Stimulated activated CD8-positive, alpha-beta memory T cell treated with anti-CD3 and anti-CD28 coated beads, Interleukin-2, amount 100 ng/mL, for 1 hour (primary cell): ENCODE results near the gene MEF2C.

ENCODE experiments used
- DNase-seq, 2 donors: peaks; one replicate each; pipeline ENCODE4 v3.0.0-alpha.2; 2020; ENCODE audit warnings: low read depth in 2 of 2

Gene MEF2C

DNA sequence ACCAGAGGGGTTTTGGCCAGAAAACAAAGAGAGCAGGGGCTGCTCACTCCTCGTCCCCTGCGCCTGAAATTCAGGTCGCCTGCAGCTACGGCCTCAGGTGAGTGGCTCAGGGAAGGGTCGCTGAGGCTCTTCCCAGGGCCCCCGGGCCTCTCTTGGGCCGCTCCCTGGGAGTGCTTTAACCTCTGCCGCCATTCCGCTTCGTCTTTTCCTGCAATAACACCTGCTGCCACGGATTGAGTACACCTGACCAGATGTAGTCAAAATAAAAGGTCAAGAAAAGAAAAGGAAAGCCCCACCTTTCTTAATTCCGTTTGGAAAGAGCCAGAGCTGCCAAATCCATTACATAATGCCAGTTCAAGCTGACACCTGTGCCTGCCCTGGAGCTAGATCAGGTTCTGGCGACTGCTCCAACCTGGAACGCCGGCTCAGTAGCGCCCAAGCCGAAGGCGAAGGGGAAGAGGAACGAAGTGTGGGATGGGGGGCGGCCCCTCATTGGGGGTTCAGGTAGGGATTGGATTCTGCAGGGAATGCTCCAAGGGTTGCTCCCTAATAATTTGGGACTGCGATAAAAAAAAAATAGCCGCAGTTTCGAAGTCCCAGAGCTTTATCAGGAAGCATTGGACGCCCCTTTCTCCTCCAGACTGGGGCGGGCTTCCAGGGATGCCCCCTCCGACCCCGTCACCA lies 193.9 kb downstream of the MEF2C start:
- DNase-seq: no peak

DNA sequence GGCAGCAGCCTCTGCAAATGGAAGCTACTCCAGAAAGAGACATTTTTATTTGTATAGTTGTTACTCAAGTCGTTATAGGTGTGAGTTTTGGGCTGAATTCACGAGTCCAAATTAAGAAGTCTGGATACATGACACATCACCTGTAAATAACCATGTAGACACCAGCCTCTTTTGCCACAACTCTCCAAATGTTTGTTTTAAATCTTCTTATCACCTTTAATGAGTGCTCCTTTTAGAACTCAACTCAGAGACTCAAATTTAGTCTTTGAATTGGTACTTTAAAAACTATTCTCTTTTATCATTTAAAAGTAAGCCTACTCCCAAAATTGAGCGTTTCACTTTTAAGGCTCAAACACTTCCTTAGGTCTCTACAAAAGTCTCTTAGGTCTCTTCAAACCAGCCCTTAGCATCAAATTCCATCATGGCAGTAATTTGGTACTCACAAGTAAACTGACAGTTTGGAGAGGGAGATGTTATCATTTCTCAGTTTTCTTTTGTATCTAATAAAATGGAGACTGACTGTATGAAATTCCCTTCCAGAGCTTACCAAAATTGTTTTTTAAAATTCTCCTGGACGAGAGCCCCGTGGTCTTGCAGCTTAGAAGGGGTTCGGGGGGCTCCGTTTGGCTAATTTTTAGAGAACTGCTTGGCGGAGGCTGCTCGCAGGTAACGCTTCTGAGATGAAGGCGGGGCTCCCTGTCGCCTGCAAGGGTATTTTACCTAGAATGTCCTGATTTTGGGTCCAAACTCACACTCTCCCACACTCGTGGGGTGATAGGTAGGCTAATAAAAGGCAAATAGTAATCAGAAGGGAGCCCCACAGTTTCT lies 194.6 kb downstream of the MEF2C start:
- no peak for DNase-seq

DNA sequence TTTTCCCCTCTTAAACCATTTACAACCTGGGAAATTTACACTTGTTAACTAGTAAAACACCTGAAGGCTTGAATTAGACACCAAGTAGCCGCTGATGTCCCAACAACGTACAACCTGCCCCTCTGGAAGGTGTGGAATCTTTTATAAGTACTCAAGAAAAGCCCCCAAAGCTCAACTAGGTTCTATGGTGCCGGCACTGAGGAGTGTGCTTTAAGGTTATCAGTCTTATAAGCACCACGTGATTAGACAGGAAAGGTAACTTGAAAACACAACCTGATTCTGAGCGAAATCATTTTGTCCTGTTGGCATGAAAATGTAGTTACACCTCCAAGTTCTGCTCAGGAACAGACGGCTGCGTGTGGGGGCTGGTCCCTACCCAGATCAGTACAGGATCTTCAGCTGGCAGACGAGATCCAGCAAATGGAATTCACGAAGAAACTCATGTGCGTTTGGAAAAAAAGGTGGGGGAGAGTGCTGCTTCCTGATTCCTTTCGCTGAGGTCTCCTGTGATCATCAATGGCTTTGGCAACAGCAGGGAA lies 195.5 kb downstream of the MEF2C start:
- DNase-seq: no peak

DNA sequence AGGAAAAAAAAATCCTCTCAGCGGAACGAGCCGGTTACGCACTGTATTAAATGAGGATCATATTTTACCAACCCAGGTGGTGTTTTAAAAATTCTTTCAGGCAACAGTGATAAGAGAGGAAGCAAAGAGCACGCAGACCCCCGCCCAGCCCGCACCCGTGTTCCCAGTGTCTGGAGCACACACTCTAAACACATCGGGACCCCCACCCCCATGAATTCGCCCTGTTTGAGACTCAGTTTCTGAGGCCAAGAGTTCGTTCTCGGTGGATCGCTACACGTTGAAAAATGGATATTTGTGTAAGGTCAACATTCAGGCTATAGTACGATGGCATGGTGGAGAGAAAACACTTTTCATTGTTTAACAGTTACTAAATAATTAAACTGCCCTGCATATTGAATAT lies 196.3 kb downstream of the MEF2C start:
- DNase-seq: no peak

DNA sequence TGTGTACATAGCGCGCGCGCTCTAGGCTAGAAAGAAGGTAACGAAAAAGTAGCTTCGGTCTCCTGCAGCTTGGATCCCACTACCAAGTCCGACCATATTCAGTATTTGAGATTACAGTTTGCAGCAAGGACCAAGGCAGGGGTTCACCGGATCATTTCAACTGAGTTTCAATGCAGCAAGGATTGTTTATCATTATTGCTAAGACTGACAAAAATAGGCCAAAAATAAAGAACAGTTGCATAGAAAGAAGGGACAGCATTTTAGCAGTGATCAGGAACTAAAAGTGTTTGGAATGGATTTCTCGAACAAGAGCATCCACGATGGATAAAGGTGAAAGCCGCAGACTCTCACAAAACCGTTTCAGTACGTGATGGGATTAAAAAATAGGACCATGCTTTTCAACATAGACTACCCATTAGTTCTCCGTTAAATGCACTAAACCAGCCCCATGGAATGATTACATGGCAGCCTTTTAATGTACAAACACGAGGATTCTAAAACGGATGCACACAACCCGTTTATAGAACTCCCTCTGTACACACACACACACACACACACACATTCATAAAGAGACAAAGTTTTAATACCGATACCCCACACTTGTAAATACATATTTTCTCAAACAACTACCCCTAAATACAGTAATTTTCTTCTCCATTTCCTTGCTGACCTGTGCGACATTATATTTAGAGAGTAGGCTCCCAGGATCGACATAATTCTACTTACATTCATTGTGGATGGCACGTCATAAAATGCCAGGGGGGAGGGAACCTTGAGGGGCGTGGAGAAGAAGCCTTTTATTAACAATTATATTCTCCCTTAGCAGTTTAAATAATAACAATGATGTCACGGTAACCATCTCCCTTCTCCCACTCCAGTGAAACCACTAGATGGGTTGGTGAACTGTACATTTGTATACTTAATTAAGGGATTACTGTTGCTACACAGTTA lies 197.1 kb downstream of the MEF2C start:
- no peak for DNase-seq

DNA sequence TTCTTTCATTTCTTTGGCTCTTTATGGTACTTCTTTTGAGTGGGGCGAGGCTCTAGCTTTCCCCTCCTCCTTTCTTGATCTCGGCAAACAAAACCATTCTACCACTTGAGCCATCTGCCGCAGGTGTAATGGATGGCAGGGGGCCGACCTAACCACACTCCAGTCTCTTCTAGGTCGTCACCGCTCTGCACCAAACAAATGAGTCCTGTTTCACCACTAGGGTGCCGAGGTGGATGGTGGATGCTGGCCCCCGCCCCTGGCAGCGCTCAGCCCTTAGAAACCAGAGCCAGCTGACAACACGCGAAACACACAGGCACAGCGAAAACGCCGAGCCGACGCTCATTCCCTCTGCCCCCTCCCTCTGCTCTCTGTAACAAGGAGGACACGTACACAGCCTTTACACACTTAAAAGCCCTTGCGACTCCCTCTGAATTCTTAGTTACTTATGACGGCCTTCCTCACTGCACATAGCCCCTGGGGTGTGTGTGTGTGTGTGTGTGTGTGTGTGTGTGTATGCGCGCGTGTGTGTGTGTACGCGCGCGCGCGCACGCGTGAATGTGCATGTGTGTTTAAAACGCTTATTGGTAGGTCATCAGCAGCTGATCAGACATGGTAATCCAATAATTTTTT lies 199.4 kb downstream of the MEF2C start:
- DNase-seq: no peak

DNA sequence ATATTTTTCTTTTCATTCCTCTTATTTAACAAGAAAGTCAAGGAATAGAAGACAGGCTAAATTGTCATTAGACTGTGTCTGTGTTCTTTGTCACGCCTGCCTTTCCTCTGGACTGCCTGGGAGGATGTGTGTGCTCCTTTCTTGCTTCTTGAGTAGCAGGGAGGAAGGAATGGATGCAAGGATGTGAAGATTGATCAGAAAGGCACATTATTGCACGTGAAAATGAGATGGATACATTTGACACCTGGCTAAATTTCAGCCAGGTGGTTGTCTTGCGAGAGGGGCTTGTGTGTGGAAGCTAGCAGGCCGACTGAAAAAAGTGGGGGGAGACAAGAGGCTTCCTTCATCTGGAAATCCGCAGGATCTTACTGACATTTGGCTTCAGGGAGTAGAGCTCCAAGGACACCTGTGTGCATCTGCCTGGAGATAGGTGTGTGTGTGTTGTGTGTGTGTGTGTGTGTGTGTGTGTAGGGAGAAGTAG lies 200.1 kb downstream of the MEF2C start:
- DNase-seq: no peak

DNA sequence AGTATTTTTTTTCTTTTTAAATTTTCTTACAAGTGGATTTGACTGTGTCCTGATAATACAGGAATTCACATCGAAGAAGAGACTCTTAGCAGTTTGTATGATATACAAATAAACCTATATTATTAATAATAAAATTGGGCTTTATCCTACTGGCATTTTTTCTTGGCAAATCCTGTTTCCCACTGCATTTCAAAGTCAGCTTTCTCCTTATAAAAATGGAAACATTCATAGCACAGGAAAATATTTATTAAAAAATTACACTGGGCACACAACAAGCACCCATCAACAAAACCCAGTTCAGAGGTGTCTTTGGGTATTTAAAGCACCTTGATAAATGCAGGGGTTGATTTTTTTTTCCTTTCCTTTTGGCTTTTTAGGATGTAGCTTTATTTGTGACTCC lies 200.9 kb downstream of the MEF2C start:
- no peak for DNase-seq

DNA sequence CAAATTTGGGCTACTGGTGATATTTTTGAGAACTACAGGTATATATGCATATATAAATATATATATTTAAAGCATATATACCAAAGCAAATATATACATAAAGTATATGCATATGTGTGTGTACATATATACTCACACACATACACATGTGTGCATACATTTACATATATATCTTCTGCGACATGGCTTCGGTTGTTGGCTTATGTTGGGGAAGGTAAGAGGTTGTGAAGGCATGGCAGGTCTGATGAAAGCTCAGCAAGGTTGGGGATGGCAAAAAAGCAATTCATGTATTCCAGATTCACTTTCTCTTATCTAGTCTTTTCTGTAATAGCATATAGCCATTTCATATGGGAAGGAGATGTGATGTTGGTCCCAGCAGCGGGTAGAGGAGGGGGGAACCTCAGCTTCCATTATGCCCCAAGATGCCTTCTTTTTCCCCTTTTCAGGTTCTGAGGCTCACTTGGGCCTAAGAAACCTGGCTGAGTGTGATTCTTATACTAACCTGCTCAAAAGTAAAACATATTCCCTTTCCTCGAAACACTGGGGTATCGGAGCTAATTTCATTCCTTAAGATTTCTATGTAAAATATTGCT lies 201.7 kb downstream of the MEF2C start:
- no peak for DNase-seq

DNA sequence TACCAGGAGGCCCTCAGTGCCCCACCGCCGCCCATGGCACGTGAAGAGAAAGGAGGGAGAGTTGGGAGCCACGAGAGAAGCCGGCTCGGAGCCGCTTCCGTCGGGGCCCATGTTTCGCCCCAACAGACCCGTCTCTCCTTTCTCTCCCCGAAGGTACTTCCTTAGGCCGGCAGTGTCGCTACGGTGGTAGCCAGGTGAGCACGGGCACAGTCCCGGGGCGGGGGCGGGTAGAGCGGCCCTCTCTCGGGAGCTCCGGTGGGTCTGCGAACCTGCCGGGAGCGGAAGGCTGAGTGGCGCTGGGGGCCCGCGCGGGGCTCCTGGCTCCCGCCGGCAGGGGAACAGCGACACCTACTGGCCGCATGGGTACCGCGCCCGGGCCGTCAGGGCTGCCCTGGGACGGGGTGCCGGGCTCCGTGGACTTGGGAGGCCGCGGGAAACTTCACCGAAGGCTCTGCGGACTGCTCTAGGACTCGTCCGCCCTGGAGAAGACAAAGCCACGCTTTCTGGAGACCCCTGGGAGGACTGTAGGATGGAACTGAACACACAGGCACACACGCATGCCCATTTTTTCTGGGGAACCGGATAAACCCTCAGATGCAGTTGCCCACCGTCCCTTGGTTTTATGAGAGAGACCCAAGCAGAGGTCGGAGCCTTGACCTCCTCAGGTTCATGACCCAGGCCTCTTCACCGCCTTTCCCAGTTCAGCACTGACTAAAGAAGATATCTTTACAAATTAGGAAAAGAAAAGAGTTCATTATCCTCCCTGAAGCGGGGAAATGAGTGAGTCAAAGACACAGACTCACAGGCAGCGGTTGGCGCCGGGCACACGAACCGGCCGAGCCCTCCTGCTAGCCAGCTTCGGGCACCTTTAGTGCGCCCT lies 202.5 kb downstream of the MEF2C start:
- peak; percentile 62 to 69 for DNase-seq

DNA sequence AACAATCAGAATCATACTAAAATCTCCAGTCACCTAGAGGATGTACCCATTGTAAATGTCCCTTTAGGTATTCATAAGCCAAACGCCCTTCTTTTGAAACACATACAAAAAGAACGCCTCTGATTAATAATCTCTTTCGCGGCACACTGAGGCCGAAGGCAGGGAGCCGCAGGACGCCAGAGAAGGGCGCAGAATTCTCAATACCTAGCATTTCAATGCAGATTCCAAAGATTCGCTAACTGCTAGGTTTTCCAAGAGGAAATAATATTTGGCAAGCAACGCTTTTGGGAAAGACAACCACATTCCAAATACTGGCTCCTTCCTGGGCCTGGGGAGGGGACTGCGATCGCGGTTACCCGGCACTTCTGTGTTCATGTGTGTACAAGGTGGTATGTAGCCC lies 203.3 kb downstream of the MEF2C start:
- DNase-seq: no peak

DNA sequence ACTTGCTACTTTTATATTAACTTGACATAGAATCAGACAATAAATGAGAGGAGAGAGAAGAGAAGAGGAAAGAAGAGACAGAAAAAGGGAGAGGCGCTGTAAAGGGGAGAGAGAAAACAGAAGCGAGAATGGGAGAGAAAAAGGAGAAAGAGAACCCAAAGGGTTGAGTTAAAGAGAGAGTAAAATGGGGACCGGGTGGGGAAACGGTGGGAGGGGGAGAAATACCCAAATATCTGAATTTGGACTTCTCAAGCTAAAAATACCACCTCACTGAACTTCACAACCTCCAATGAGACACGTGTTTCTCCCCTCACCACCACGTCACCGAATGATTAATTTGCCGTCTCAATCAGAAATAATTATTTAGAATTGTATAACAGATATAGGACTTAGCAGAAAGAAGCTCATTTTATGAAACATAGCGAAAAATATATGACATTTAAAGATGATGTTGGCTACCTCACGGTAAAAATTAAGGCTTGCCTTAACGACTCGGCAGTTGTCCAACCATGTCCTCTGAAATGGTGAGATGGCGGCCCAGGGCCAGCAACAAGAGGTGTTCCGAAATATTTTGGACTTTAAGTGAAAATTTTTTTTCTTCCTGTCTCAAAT lies 204.1 kb downstream of the MEF2C start:
- DNase-seq: no peak

DNA sequence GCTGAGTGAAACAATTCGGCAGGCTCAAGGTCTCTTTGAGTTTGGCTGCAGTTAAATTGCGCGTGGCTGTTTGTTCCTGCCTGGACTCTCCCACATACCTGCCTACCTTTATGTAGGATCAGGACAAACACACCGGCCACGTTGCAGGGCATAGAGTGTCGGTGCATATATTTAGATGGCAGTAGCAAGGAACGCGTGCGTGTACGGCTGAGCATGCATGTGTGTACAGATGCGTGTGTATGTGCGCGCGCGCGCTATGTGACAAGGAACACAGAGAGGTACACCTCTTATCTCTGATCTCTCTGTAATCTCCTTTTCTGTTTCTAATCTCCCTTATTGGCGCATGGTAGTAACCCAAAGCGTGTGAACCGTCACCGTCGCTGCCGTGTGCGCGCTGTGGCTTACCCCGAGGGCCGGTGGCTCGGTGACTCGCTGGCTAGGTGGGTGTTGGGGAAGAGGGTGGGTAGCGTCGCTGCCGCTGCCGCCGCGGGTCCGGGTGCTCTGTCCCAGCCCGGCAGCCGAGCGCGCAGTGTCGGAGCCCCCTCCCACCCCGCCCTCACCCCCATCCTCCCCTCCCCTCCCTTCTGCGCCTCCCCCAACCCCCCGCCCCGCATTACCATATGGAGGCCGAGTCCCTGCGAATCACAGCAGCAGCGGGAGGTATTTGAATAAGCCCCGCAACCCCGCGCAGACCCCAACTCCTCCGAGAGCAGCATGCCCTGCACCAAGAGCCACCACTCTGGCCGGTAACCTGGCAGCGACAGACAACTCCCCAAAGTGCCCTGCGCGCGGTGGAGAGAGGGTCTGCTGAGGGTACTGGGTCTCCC lies 204.8 kb downstream of the MEF2C start:
- DNase-seq: no peak

DNA sequence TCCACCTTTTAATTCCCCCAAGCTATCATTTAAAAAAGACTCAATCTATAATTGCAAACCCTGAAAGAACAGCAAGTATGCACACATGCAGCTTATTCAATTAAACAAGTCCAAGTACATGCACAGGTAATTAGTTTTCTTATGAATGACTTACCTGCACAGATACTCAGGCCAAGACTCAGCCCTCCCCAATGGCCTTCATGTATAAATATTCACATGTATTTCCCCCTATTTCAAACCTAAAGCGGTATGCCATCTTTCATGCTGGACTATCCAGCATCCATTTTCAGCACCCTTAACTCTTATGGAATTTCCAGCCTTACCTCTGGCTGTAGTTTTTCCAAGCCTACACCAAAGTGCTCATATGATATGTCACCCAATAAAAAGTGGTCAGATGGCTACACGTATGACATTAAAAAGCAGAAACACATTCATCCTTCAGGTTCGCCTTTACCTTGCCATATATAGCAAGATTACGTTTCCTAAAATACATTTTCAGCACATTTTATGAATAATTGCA lies 205.5 kb downstream of the MEF2C start:
- no peak for DNase-seq

DNA sequence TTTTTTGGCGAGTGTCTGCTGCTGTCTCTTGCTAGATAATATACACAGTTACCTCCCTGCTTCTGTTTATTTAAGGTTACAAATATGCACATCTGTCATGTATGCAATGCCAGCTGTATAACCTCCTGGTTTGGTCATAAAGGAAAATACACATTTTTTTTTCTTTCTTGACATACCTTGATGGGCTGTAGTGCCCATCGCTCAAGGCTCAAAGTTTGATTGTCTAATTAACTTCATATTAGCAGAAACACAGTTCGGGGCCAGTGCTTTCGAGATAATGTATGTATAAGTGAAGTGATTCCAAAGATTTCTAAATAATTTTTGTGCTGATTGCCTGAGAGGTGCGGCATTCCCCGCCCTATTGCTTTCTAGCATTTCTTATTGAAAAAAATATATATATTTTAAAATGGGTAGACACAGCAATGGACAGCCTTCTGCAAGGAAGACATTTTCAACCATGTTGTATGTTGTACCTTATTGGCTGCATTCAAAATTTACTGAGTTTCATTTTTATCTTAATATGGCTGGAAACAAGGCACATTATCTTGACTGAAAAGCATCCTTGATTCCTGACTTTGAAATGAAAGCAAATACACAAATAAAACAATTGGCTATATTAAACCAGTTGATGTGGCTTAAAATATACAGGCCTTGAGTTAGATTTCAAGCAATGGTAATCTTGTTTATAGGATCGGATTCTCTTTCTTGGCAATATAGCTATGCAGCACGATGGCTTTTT lies 206.2 kb downstream of the MEF2C start:
- DNase-seq: no peak

DNA sequence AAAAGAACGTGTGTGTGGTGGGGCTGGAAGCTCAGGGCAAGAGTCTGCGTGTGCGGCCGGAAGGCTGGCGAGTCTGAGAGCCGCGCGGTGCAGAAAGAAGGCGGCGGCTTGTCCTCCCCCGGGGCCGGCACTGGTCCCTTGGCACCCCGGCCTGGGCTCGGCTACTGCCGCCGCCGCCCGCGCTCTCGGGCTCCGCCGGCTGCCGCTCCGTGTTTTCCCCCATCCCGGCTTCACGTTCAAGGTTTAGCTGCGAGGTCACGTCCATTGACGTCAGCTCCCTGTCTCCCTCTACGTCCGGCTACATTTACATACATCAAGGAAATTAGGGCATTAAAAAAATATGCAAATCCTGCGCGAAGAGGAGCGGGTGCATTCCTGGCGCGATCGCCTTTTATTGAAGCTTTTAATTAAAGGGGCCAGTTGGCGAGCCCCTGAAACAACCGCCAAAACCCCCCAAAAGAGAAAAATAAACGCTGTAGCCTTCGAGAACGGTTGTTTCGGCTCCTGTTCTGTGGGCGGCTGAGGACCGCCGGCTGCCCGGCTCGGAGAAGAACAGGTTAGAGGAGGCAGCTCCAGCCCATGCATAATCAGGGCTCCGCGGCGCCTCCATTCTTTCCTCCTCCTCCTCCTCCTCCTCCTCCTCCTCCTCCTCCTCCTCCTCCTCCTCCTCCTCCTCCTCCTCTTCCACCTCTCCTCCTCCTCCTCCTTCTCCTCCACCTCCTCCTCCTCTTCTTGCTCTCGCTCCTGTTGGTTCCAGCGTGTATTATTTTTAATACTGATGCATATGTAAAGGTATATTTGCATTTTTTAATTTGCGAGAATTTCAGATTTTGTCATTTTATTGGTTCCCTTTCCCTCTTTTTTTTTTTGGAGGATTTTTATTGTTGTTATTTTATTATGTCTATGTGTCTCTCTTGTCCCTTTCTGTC lies 207.0 kb downstream of the MEF2C start:
- no peak for DNase-seq
